Measurements from ENCODE around the gene PARD3.

The PARD3 gene

GRCh38 chr10:34189830-34190229 lies 625.3 kb downstream of the PARD3 start:
- DNase-seq (ENCODE audit: low read depth in 2 of 2) = no peak
- H3K4me3 ChIP-seq (replicated peaks in 1 of 2; ENCODE audit: low read depth in 2 of 2, low read length in 2 of 2) = no peak overlapping the region
- TF ChIP-seq CTCF (IDR thresholded peaks at IDR 0.05; ENCODE audit: low read depth, low read length) = no peak

GRCh38 chr10:34188221-34188620 lies 626.9 kb downstream of the PARD3 start:
- TF ChIP-seq CTCF (IDR thresholded peaks at IDR 0.05; ENCODE audit: low read depth, low read length) = no peak
- no peak for DNase-seq (ENCODE audit: low read depth in 2 of 2)
- H3K4me3 ChIP-seq (replicated peaks in 1 of 2; ENCODE audit: low read depth in 2 of 2, low read length in 2 of 2) = no peak overlapping the region

GRCh38 chr10:34187201-34187600 lies 627.9 kb downstream of the PARD3 start:
- no peak for TF ChIP-seq CTCF (IDR thresholded peaks at IDR 0.05; ENCODE audit: low read depth, low read length)
- no peak overlapping the region for H3K4me3 ChIP-seq (replicated peaks in 1 of 2; ENCODE audit: low read depth in 2 of 2, low read length in 2 of 2)
- DNase-seq (ENCODE audit: low read depth in 2 of 2) = peak; percentile 34 to 64

- TF ChIP-seq CTCF (IDR thresholded peaks at IDR 0.05; ENCODE audit: low read depth, low read length) = no peak
- no peak overlapping the region for H3K4me3 ChIP-seq (replicated peaks in 1 of 2; ENCODE audit: low read depth in 2 of 2, low read length in 2 of 2)
- no peak for DNase-seq (ENCODE audit: low read depth in 2 of 2)
Measured at GRCh38 chr10:34186745-34187144, 628.4 kb downstream of the PARD3 start.

- TF ChIP-seq CTCF (IDR thresholded peaks at IDR 0.05; ENCODE audit: low read depth, low read length) = no peak
- DNase-seq (ENCODE audit: low read depth in 2 of 2) = no peak
- H3K4me3 ChIP-seq (replicated peaks in 1 of 2; ENCODE audit: low read depth in 2 of 2, low read length in 2 of 2) = no peak overlapping the region
Measured at GRCh38 chr10:34185998-34186397, 629.1 kb downstream of the PARD3 start.

- H3K4me3 ChIP-seq (replicated peaks in 1 of 2; ENCODE audit: low read depth in 2 of 2, low read length in 2 of 2) = no peak overlapping the region
- no peak for TF ChIP-seq CTCF (IDR thresholded peaks at IDR 0.05; ENCODE audit: low read depth, low read length)
- no peak for DNase-seq (ENCODE audit: low read depth in 2 of 2)
Measured at GRCh38 chr10:34184939-34185386, 630.1 kb downstream of the PARD3 start.

- TF ChIP-seq CTCF (IDR thresholded peaks at IDR 0.05; ENCODE audit: low read depth, low read length) = no peak
- no peak for DNase-seq (ENCODE audit: low read depth in 2 of 2)
- H3K4me3 ChIP-seq (replicated peaks in 1 of 2; ENCODE audit: low read depth in 2 of 2, low read length in 2 of 2) = no peak overlapping the region
Measured at GRCh38 chr10:34184397-34184796, 630.7 kb downstream of the PARD3 start.
